Kidney glomerular epithelial cell (primary cell): ENCODE data around the gene SMCP.

Source experiments
- DNase-seq: peaks from one replicate; lab custom pipeline; 2025; lab: John Stamatoyannopoulos, UW

Gene SMCP

DNA sequence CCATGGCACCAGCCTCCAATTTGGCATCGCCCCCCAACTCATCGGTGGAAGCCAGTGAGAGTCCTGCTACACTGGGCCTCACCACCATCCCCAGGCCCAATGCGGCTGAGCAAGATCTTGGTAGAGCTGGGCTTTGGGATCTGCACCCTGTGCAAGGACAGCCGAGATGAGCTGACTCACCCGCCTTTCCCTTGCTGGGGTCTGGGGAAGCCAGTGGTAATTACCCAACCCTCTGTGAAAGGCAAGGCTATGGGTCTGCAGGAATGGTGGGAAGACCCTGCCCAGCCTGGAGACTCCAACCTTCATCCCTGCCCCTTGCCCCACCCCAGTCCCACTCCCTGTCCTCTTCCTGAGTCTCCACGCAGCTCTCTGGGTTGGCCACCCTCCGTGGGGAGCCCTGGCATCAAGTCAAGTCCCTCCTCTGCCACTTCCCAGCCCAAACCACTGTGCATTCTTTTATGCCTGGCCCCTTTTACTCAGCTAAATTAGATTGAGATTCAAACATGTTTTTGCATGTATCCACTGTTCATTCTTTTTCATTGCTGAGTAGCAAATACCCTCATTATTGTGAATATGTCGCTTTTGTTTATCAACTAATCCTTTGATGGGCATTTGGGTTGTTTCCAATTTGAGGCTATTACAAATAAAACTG is 8.8 kb downstream of the SMCP start:
- no peak for DNase-seq

DNA sequence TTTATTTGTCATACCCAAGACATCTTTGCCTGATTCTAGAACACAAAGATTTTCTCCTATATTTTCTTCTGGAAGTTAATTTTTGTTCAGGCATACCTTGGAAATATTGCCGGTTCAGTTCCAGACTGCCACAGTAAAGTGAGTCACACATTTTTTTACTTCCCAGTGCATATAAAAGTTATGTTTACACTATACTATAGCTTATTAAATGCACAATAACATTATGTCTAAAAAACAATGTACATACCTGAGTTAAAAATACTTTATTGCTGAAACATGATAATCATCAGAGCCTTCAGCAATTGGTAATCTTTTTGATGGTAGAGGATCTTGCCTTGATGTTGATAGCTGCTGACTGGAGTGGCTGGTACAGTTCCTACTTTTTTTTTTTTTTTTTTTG is 10.0 kb downstream of the SMCP start:
- DNase-seq: no peak

DNA sequence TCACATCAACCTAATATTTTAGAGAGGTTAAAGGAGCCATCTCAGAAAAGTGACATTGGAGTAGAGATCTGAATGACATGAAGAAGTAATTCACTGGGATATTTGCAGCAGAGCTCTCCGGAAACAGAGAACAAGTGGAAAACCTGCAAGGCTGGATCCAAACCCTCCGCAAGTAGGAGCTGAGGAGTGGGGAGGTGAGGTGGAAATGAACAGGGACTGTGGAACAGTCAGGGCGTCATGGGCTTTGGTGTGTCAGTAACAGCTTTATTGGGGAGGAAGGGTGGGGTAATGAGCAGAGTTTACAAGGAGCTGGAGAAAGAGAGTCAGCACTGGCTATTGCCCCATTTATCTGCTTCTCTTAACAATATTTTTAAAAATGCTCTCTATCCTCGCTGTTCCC is 20.9 kb downstream of the SMCP start:
- DNase-seq: no peak

DNA sequence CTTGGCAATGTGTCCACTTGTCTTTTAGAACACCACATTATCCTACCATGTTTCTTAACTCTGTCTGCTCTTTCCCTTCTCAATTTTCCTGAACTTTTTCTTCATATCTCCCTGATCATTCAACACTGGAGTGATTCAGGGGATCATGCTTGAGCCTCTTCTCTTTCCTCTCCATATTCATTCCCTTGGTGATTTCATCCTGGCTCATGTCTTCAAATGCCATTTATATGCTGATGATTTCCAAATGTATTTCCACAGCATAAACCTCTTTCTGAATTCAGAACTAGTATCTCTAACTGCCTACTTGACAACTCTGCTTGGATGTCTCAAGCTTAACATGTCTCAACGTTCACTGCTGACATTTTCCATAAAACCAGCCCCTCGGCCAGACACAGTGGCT is 21.8 kb downstream of the SMCP start:
- DNase-seq: no peak

DNA sequence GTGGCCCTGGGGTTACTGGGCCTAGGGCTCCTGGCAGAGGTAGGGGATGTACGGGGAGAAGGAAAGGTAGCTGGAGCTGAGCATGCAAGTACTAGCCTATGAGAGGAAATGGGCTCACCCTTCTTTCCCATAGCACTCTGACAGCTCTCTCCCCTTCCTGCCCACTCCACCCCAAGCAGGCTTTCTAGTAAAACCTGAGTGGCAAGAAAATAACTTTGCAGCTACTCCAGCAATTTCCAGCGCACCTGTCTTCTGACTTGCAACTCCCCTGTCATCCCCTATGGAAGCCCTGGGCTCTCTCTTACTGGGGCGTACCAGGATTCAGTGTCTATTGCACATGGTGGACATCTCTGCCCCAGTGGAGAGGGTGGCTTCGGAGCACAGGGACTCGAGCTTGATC is 23.5 kb downstream of the SMCP start:
- no peak for DNase-seq

DNA sequence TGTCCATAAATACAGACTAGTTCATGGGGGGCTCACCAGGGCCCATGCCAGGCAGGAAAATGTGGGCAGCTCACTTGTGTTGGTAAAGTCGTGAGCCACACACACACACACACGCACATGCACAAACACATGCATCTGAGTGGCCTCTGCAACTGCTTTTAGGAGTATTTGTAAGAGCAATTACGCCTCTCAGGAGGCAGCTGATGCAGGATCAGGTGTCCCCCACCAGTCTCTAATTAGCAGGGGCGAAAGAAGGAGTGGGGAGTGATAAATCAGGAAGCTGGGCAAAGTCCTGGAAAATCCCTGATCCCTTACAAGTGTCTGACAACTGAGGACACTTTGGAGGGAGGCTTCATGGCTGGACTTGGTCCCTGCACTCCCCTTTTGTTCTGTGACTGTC is 24.5 kb downstream of the SMCP start:
- no peak for DNase-seq

DNA sequence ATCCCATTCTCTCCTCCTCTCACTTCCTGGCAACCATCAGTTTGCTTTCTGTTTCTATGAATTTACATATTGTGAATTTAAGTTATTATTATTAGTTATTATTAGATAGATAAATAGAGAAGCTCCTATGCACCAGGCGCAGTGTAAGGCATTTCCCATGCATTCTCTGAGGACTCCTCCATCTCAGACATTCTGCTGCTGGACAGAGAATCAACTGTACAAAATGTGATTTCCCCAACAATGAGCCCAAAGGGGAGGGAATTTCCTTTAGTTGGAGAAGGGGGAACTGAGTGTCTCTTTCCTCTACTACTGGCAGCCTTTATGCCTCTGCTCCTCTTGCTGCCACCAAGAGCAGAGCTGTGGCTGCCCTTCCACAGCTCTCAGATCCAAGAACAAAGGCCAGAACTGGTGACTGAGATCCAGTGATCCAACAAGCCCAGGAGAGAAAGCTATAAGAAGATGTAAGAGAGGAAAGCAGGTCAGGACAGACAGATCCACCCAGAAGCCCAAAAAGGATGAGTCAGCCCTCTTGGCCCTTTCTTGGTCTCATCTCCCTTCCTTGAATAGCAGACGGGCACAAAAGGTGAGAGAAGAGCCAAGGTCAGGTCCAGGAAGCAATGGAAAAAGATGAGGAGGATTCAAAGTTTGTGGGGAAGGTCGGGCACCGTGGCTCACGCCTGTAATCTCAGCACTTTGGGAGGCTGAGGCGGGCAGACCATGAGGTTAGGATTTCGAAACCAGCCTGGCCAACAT is 26.7 kb downstream of the SMCP start:
- no peak for DNase-seq

DNA sequence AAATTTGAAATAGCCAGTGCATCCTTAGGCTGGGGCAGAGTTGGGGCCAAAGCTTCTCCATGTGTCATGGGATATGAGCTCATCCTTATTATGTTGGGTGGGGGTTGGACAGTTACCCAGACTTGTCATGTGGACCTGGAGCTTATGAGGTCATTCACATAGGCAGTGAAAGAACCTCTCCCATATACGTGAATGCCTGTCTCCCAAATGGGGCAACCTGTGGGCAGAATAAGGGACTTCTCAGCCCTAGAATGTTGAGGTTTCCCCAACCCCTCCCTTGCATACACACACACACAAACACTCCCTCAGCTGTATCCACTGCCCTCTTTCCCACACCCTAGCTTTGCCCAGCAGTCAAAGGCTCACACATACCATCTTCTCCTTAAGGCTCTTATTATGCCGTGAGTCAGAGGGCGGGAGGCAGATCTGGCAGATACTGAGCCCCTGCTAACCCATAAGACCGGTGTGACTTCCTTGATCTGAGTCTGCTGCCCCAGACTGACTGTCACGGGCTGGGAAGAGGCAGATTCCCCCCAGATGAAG is 28.0 kb downstream of the SMCP start:
- DNase-seq: no peak

DNA sequence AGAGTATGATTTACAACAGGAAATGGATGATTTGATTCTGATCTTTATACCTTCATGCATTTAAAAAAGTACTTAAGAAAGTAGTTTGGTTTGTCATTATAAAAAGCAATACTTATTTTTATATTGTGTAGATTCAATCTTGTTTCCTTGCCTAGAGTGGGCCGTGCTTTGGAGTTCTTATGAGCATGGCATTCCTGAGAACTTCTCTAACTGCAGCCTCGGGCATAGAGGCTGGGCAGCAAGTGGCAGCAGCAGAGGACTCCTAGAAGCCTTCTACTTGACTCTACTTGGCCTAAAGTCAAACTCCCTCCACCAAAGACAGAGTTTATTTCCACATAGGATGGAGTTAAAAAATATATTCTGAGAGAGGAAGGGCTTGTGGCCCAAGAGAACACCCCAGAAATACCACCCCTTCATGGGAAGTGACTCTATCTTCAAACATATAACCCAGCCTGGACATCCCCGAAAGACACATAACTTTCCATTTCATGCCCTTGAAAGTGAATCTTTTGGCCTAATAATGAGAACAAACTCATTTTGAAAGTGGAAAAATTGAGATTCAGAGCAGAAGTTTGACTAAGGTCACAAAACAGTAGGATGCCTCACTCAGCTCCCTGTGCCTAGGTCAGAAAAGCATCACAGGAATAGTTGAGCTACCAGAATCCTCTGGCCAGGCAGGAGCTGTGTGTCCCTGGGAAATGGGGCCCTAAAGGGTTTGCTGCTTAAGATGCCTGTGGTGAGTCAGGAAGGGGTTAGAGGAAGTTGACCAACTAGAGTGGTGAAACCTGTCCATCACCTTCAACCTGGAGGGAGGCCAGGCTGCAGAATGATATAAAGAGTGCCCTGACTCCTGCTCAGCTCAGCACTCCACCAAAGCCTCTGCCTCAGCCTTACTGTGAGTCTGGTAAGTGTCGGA is 29.8 kb downstream of the SMCP start, which contains the start of gene IVL:
Gene IVL, plus strand, starts transcription at position 861 of the 916 bp plus-strand sequence. CDS start 1,252 bp downstream, outside the sequence.
- DNase-seq: no peak

DNA sequence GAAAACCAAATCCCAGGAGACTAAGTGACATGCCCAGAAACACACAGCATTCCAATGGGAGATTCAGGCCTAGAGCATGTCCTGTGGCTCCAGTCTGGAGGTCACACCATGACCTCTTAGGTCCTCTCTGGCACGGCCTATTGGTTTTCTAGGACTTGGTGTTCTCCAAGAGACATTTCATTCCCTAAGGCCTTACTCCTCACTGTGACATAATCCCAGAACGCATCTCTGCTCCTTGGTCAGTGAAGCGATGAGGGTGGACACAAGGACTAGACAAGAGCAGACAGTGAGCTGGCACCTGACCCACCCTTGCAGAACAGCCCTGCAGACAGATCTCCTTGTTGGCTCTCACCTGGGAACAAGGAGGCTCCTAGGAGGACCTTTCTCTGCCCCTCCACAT is 31.1 kb downstream of the SMCP start:
- no peak for DNase-seq

DNA sequence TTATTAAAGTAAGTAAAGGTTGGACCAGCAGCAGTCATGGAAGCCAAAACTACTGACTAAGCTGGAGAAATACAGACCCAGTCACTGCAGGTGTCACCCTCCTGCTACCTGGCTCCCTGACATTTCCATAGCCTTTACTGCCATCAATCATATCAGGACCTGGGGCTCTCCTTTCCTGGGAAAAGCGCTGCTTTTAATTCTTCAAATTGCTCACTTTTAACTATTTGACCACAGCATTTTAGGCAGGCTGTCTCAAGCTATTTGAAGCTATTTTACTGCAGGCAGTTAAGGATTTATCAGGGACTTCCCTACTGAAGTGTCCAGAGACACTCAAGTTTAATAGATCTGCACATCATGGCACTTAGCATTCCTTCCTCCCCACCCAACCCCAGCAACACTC is 34.3 kb downstream of the SMCP start:
- DNase-seq: no peak

DNA sequence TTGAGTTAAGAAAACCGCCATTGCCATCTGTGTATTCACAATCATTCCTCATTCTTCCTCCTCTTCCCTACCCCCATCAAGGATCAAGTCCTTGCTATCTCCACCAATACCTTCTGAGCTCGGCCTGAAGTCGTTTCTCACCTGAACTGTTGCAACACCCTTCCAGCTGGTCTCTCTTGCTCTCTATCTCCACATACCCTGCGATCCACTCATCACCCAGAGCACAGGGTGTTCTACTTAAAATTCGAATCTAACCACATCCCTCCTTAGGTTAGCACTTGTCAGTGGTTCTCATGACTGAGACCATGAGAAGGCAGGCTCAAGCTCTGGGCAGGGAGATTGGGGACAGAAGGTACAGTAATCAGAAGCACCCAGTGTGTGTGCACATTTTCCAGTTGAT is 34.8 kb downstream of the SMCP start:
- DNase-seq: no peak

DNA sequence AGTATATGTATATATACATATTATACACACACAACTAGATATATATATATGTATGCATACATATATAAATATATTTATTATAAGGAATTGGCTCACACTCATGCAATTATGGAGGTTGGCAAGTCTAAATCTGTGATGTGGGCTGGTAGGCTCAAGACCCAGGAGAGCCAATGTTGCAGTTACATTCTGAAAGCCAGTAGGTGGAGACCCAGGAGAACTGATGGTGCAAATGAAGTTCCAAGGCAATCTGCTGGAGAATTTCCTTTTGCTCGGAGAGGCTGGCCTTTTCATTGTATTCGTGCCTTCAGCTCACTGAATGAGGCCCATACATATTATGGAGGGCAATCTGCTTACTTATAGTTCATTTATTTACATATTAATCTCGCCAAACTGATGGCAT is 39.7 kb downstream of the SMCP start:
- DNase-seq: peak; percentile 4

DNA sequence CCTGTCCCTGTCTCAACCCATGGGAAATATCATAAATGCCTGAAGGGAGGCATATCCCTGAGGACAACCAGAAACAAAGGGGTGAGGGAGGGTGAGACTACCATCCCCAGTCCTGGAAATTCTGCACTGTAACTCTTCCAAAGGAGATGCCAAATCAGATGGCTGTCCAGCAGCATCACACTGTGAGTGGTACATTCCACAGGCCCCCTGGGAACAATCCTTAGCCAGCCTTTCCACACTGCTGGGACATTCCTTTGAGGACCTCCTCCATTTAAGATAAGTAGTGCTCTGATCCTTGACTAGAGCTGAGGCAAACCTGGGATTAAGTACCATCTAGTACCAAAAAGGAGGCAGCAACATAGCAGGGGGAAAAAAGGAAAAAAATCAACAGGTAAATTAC is 40.9 kb downstream of the SMCP start:
- no peak for DNase-seq

DNA sequence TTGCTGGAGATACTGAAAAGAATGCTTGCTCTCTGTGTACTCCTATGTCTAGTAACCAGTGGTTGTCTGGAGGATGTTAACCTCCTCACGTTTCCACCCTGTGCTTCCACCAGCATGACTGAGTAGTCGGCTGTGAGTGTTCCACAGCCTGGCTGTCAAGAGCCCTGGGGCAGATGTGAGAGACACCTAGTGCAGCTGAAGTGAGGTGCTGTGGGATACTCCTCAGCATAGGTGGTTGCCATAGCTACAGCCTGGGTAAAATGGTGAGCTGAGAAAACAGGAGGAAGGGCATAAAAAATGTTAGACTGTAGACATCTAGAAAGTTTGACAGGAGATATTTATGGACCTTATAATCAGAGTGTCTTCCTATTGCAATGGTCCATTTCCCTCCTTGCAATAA is 46.1 kb downstream of the SMCP start:
- no peak for DNase-seq

DNA sequence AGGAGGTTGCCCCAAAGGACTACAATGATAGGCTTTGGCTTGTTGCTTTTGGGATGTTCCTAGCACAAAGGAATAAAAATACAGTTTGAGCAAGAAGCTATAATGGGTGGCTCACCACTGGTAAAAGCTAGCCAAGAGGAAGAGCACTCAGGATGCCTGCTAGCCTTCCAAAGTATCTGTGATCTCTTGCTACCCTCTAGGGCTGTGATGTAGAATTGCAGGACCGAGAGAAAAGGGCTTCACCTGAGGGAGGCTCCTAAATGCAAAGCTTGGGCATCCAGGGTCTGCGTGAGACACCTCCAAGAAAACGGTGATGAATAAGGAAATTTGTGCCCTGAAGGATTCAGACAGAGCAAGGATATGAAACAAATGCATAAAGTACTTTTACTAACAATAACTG is 48.0 kb downstream of the SMCP start:
- no peak for DNase-seq

DNA sequence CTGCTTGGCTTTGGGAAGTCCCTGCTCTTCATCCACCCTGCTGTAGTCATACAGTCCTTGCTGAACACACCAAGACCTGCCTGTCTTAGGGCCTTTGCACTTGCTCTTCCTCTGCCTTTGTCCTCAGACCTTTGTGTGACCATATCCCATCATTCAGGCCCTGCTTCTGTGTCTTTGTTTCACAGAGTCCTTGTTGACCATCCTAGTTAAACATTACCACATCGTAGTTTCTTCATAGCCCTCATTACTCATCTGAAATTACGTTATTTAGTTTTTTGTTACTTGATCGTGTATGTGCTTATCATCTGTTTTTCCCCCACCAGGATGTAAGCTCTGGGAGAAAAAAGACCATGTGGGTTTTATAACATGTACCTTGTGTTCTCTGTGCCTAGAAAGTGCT is 50.5 kb downstream of the SMCP start:
- DNase-seq: no peak

DNA sequence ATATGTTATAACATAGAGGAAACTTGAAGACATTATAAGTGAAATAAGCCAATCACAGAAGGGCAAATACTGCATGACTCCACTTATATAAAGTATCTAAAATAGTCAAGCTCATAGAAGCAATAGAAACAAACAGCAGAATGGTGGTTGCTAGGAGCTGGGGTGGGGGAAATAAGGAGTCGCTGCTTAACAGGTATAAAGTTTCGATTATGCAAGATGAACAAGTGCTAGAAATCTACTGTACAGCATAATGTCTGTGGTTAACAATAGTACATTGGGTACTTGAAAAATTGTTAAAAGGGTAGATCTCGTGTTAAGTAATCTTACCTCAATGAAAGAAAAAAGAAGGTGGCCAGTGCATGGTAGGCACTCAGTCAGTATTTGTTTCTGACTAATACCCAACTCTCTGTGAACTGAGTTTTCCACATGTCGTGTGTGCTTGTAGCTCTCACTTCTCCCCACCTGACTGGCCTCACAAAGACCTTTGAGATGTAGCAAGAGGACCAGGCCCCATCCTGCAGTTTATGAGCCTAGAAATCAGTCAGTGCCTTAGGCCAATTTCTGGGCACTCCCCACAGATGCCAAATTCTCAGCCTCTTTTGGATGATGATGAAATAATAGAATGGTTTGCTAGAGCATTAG is 54.2 kb downstream of the SMCP start:
- no peak for DNase-seq

DNA sequence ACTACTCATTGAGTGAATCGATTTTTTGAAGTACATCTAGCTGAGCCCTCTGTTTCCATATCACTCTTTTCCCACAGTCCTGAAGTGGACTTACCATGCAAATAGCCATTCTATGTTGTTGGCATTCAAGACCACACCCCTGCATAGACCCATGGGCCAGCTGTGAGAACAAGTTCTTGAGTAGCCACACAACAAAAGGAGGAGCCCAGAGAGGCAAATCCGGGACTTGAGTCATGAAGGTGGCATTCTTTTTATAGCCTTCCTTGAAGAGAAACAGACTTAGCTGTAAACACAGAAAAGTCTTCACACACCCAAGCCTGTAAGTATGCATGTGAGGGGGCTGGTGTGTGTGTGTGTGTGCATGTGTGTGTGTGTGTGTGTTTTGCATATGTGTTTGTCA is 55.1 kb downstream of the SMCP start:
- DNase-seq: no peak
